HG03159 (cell line): ENCODE data around the gene ARHGAP1.
"Not testable (repeated sequence)": the region's sequence is repeated elsewhere in the genome, so short reads cannot be mapped to it uniquely, and the experiment has no call there.

Experiments used
- ATAC-seq: cut with Tn5 transposase; IDR thresholded peaks from one replicate; pipeline ENCODE4 v1.9.1; 2021; ENCODE audit warnings: mild to moderate bottlenecking, moderate library complexity; ENCODE audit not compliant: unreplicated experiment

ARHGAP1 gene

DNA sequence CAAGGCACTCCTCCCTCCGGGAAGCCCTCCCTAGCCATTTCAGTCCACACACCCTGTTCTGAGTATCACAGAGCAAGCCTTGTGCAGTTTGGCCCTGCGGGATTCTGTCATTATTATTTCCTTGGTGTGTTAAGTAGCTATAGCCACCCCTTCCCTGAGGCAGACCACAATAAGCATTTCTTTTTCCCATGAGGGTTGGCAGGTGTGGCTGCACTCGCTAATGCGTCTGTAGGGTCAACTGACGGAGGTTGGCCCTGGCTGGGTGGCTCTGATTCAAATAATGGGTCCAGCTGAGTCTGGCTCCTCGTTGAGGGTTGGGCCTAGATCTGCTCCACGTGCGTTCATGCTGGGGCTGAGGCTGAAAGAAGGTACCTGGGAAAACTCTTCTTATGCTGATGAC, 23.7 kb upstream of the ARHGAP1 start:
- no peak for ATAC-seq

GRCh38 chr11:46723359-46723680, 22.9 kb upstream of the ARHGAP1 start:
- ATAC-seq: no peak

GRCh38 chr11:46722566-46723358, 22.3 kb upstream of the ARHGAP1 start:
- no peak for ATAC-seq

DNA sequence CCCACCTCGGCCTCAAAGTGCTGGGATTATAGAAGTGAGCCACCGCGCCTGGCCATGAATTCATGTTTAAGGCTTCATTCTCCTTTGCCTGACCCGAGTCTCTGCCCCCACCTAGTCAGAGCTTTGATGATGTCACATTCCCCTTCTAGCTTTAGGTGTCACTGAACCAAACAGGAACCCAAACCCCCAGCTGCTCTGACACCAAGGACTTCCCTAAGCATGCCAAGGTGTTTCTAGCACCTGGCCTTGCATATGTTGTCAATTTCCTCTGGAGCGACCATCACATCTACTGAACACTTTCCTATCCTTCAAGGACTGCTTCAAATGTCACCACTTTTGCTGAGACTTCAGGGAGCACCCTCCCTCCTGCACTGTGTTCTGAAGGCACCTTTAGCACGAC, 20.9 kb upstream of the ARHGAP1 start:
- no peak for ATAC-seq

DNA sequence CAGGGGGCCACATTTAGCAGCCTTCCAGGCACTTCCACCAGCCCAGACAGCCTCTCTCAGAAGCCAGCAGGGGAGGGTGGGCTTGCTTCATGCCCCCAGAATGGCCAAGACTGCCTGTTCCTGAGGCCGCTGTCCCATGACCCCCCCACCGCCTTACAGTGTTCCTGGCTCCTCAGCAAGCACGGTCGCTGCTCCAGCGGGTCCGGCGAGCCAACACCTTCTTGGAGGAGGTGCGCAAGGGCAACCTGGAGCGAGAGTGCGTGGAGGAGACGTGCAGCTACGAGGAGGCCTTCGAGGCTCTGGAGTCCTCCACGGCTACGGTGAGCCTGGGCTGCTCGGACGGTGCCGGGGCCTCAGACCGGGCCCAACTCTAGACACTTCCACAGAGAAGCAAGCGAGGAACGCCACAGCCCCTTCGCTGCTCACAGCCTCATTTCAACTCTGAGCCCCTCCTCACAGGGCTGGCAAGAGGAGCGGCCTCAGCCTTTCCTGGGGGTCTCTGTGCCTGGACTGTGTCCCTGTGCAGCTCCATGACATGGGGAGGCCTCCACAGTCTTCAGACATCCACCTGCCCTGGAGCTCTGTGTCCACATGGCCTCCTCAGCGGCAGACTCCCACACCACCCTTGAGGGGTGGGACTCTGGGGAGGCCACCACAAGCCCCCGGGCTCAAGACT, 19.3 kb upstream of the ARHGAP1 start:
- ATAC-seq: no peak

DNA sequence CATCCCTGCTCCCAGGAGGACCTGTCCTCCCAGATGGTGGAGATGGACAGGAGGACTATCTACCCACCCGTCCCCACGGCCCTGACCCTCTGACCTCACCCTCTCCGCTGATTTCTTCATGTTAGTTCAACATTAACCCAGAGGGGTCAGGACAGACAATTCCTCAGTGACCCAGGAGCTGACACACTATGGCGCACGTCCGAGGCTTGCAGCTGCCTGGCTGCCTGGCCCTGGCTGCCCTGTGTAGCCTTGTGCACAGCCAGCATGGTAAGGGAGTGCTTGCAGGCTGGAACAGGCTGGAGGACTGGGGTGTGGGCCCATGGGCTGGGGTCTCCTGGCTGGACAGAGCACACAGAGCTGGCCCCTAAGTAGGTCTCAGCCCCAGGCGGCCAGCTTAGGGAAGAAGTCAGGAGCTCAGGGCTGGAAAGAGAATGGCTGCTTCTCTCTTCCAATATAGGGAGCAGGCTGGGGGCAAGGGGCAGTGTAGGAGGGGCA, 18.7 kb upstream of the ARHGAP1 start, which contains the start of gene F2:
Gene F2 (plus strand): TSS at position 166 of the 495 bp plus-strand sequence. CDS start 23 bp downstream, at position 189.
- ATAC-seq: no peak

DNA sequence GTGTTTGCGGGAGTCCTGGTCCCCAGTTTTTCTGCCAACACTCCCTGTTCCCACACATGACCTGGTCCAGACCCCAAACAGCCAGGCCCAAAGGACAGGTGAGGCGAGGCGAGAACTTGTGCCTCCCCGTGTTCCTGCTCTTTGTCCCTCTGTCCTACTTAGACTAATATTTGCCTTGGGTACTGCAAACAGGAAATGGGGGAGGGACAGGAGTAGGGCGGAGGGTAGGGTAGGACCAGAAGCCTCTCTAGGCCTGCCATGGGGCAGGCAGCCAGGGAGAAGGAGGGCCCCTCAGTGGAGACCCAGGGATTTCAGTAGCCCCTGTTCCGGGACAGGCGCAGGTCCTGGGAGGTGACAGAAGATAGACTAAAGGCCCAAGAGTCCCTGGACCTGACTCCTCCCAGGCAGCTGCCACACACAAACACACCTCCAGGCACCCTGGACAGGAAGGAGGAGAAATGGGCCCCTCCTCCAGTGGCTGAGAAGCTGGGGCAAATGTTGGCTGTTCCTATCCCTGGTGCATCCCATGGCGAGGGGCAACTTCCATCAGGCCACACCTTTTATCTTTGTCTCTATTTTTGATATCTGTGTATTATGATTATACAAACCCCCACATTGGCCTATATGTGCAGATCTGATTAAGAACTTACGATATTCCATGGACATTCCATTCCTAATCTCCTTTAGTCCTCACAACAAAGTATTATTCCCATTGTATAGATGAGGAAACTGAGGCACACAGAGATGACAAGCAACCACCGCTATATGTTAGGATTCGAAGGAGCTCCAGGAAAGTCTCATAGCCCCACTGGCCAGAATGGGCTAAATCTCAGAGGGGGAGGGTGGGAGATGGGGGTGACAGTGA, 18.0 kb upstream of the ARHGAP1 start:
- ATAC-seq: no peak

GRCh38 chr11:46717825-46718154, 17.4 kb upstream of the ARHGAP1 start:
- not testable (repeated sequence) for ATAC-seq

GRCh38 chr11:46712874-46713576, 12.6 kb upstream of the ARHGAP1 start:
- no peak for ATAC-seq

- no peak for ATAC-seq
Observed at GRCh38 chr11:46711303-46711702, 10.9 kb upstream of the ARHGAP1 start.

DNA sequence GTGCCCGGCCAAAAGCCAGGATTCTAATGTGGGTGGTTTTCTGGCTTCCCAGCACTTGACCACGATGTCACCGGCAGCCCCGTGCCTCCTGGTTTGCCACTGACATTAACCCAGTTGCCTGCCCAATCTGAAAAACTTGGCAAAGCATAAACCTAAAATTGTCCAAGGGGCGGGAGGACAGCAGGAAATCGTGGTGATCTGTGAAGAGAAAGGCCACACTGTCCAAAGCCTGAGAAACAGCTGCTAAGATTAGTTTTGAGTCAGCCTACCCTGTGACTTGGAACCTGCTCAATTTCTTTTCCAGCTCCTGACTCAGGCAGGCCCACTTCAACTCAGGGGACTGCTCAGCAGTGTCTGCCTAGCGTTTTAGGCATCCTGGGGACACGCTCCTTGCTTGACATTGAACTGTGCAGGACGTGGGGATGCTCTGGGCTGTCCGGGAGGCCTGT, 10.4 kb upstream of the ARHGAP1 start:
- no peak for ATAC-seq

GRCh38 chr11:46709351-46709750, 8.9 kb upstream of the ARHGAP1 start:
- not testable (repeated sequence) for ATAC-seq

GRCh38 chr11:46706886-46707285, 6.5 kb upstream of the ARHGAP1 start:
- no peak for ATAC-seq

GRCh38 chr11:46705070-46705688, 4.8 kb upstream of the ARHGAP1 start:
- no peak for ATAC-seq

GRCh38 chr11:46701078-46701654, 747 bp upstream of the ARHGAP1 start:
- no peak for ATAC-seq

DNA sequence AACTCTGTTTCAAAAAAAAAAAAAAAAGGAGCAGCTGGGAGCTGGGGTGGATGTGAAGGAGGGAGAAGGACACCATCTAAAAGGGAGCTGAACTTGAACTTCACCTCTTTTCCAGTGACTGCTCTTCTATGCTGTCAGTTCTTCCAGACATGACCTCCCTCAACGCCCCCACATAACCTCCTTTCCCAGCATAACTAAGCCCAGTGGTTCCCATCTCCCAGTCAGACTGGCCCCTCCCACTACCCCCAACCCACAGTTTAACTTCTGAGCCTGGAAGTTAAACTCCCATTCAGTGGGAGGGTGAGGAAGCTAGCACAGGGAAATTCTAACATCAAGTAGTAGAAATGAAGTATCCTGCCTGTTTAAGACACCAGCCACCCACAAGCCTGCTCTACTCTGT, 1.8 kb downstream of the ARHGAP1 start:
- no peak for ATAC-seq

DNA sequence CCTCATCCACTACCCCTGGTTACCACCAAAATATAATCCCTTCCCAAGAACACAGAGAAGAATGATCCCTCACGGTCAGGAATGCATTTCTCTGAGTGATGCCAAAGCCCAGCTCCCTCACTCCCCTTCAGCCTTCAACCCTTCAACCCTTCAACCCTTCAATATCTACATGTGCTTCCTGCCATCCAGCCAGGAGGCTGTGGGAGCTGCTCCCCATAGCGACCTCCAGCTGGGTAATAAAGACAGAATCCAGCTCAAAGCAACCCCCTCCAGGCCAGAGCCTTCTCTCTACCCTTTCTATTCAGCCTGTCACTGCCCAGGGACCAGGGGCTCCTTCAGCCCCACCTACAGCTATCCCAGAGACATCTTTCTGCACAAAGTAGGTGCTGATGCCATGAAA, 2.7 kb downstream of the ARHGAP1 start:
- ATAC-seq: no peak

GRCh38 chr11:46697303-46697702, 3.1 kb downstream of the ARHGAP1 start:
- ATAC-seq: no peak

- no peak for ATAC-seq
Observed at GRCh38 chr11:46696212-46696558, 4.2 kb downstream of the ARHGAP1 start.
